Kidney (tissue), 14 donors: ENCODE measurements around the gene UNC5A. TPM values are rescaled to one million over a fixed set of nuclear protein-coding genes. Genes with fewer than 3 reads are reported as not detected.

ENCODE experiments used
- DNase-seq, 5 donors: peaks; one replicate each; pipeline ENCODE4 v3.0.0-alpha.2; 2013 to 2020
- FAIRE-seq: peaks from 2 replicates; lab custom pipeline; 2012; peaks lifted over from hg19 to GRCh38; lab: Jason Lieb, UNC
- H3K27ac ChIP-seq, 2 donors: one replicate each; pipeline ENCODE4 v1.7.0; 2013; ENCODE audit warnings: low read depth in 2 of 2, low read length in 2 of 2, inconsistent platforms in 1 of 2
- H3K27me3 ChIP-seq: one replicate; pipeline ENCODE4 v1.7.1; 2013; ENCODE audit warnings: low read length, inconsistent platforms; ENCODE audit not compliant: control insufficient read depth, insufficient read depth
- H3K36me3 ChIP-seq, 3 donors: one replicate each; pipeline versions ENCODE4 v1.7.0 to v1.7.1; 2013; ENCODE audit warnings: low read length in 3 of 3, control low read depth in 1 of 3, inconsistent platforms in 1 of 3; ENCODE audit not compliant: insufficient read depth in 3 of 3, control insufficient read depth in 2 of 3
- H3K4me1 ChIP-seq, 3 donors: one replicate each; pipeline versions ENCODE4 v1.7.0 to v1.7.1; 2013; ENCODE audit warnings: low read length in 3 of 3, inconsistent platforms in 1 of 3, low read depth in 1 of 3; ENCODE audit not compliant: control insufficient read depth in 2 of 3, insufficient read depth in 2 of 3
- H3K4me3 ChIP-seq, 3 donors: one replicate each; pipeline versions ENCODE4 v1.7.0 to v1.8.1; 2013; ENCODE audit warnings: low read length in 3 of 3, control low read depth in 1 of 3, inconsistent platforms in 1 of 3
- H3K9ac ChIP-seq, 3 donors: one replicate each; pipeline versions ENCODE4 v1.7.0 to v1.7.1; 2013; ENCODE audit warnings: low read length in 3 of 3, control low read depth in 1 of 3, inconsistent platforms in 1 of 3
- H3K9me3 ChIP-seq, 3 donors: one replicate each; pipeline versions ENCODE4 v1.7.0 to v1.7.1; 2013; ENCODE audit warnings: low read length in 3 of 3, control low read depth in 1 of 3, inconsistent platforms in 1 of 3; ENCODE audit not compliant: control insufficient read depth in 2 of 3, insufficient read depth in 1 of 3
- CTCF ChIP-seq: IDR thresholded peaks from 3 replicates; pipeline ENCODE4 v1.5.1; 2012; ENCODE audit warnings: mild to moderate bottlenecking, moderate library complexity, borderline replicate concordance; ENCODE audit not compliant: insufficient read depth; ENCODE audit errors: extremely low read depth
- intact Hi-C: fragments of 100-400 bp; cut with DNase I; formaldehyde crosslinking; loops from one replicate; pipeline ENCODE4 v1.11.1; 2022
- polyA plus RNA-seq: library from polyadenylated mRNA; stranded (reverse); fragments of 350-450 nt; fragmentation: Illumina TruSeq; extraction: RNeasy Lipid Tissue Mini Kit (QIAGEN cat#74804); gene quantifications from one replicate; pipeline ENCODE4 v1.2.3, GENCODE V29; 2014; ENCODE audit warnings: low read depth, low replicate concordance; ENCODE audit not compliant: insufficient read depth
- total RNA-seq: library from RNA; stranded (reverse); fragmentation: NEBNext Ultra II Directional; extraction: Animal tissue kit (Norgen Biotek cat#: 25700); gene quantifications from one replicate; pipeline ENCODE4 v1.2.1, GENCODE V29; 2021
- donor health status: control.
- donor health status: control.
- donor health status: control.
- donor health status: control.
- donor health status: control.
- donor health status: DM: yes; HTN: yes; CAD: no.
- donor health status: Normal renal cell carcinoma (clear cell type).

UNC5A gene
- total and polyA plus RNA-seq, 2 donors from 2014 or later = 1.5 TPM; not detected in 1

DNA sequence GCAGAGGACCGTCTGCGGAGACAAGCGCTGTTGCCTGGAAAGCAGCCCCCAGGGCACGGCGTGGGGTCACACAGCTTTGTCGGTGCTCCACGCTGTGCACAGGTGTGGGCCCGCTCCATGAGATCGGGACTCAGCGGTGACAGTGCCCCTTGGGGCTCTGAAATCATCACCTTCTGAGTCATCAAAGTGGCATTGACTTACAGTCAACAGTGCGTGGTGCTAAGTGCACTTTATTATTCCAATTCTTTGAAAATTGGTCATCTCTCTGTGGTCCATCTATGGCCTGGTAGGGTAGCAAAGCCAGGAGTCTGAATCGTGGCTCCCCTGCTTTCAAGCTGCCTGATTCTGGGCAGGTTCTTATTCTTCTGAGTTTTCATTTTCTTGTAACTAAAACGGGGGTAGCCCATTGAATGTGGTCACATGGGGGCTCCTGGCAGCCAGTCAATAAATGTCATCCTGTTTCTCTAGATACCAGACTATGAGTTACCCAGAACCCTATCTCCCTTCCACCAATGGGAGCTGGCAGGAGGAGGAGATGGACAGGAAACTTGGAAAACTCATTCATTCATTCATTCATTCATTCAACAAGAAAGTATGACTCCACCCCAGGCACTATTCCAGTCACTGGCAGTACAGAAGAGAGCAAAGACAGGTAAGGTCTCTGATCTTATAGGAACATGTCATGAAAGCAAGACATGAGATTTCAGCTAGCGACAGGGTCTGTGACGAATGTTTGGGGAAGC, 20.3 kb upstream of the UNC5A start:
- no peak for TF ChIP-seq CTCF
- no peak overlapping the region for H3K27ac ChIP-seq
- no peaks in the 10 kb centered on the region for H3K36me3 ChIP-seq
- FAIRE-seq = no peak
- intact Hi-C loops = no loop called here
- H3K27me3 ChIP-seq = no peaks in the 10 kb centered on the region
- peak in 1 of 5 donors; percentile 37 for DNase-seq
- no peak overlapping the region for H3K4me3 ChIP-seq
- no peaks in the 10 kb centered on the region for H3K4me1 ChIP-seq
- H3K9me3 ChIP-seq = no peaks in the 10 kb centered on the region
- H3K9ac ChIP-seq = no peak overlapping the region

DNA sequence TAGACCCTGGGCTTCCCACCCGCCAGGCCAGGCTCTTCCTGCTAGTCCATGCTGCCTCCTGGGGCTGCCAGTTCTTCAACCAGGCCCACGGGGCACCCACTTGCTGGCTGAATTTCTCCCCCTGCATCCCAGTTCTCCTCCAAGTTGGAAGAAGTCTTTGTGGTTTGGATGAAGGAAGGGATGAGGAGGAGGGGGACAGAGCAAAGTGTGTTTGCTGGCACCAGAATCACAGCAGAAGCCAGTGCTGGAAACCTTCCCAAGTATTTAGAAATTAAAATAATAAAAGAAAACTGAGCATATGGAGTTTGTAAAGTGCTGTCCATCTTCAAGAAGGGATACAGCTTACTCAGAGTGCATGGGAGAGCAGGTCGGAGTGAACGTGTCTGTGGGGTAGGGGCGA, 19.4 kb upstream of the UNC5A start:
- H3K4me3 ChIP-seq = no peak overlapping the region
- H3K9ac ChIP-seq = no peak overlapping the region
- peaks cover 4% of the 10 kb centered on the region for H3K27me3 ChIP-seq
- TF ChIP-seq CTCF = no peak
- intact Hi-C loops = no loop called here
- no peaks in the 10 kb centered on the region for H3K4me1 ChIP-seq
- no peak overlapping the region for H3K27ac ChIP-seq
- H3K36me3 ChIP-seq = no peaks in the 10 kb centered on the region
- no peaks in the 10 kb centered on the region for H3K9me3 ChIP-seq
- FAIRE-seq = no peak
- no peak for DNase-seq

GRCh38 chr5:176792655-176793342, 17.6 kb upstream of the UNC5A start:
- H3K27ac ChIP-seq = no peak overlapping the region
- no peak overlapping the region for H3K4me3 ChIP-seq
- H3K36me3 ChIP-seq = no peaks in the 10 kb centered on the region
- H3K9ac ChIP-seq = no peak overlapping the region
- no peaks in the 10 kb centered on the region for H3K4me1 ChIP-seq
- no peak for TF ChIP-seq CTCF
- intact Hi-C loops = no loop called here
- no peak for FAIRE-seq
- H3K27me3 ChIP-seq = peaks cover 8% of the 10 kb centered on the region
- DNase-seq = no peak
- no peaks in the 10 kb centered on the region for H3K9me3 ChIP-seq
